Measurements from ENCODE around the gene RABEPK. TPM values are rescaled to one million over a fixed set of nuclear protein-coding genes. Genes with fewer than 3 reads are reported as not detected.

Gene RABEPK
- total and polyA plus RNA-seq, 2 of the 4 experiments (the other 2 are of a cell fraction): 43.9 to 59.7 TPM

- Histone ChIP-seq H3K27me3 (ENCODE audit: control insufficient read depth, insufficient read depth, low read length) (no peaks in the 10 kb centered on the region), H2BK120ac (ENCODE audit: low read depth, low read length) (peak overlapping the region; percentile 88), H3K14ac (replicated peaks; ENCODE audit: low read depth, low read length) (peak overlapping the region; percentile 85), H3K9ac (ENCODE audit: low read depth, low read length) (no peak overlapping the region), H4K20me1 (ENCODE audit: insufficient read depth, low read length) (peaks cover 22% of the 10 kb centered on the region), H4K91ac (ENCODE audit: insufficient read depth, low read depth, low read length) (peak overlapping the region; percentile 80), H3K4me3 (ENCODE audit: insufficient read depth, low read depth, low read length) (no peak overlapping the region), H3K18ac (ENCODE audit: low read depth, low read length) (peak overlapping the region; percentile 11; the same call in 1 of the 2 replicates), H2BK5ac (ENCODE audit: low read depth, low read length, poor library complexity, severe bottlenecking) (peak overlapping the region; percentile 85), H2AFZ (replicated peaks; ENCODE audit: low read length, poor library complexity) (no peak overlapping the region), H4K5ac (ENCODE audit: low read depth, low read length) (no peak overlapping the region), H3K9me1 (ENCODE audit: insufficient read depth, low read length) (no peaks in the 10 kb centered on the region; the same call in 1 of the 2 replicates), H4K8ac (ENCODE audit: low read depth in 2 of 2, low read length in 2 of 2) (peak overlapping the region in 1 of 2 experiments; percentile 83; a peak in 3 of 4 replicates), H2BK20ac (ENCODE audit: low read depth, low read length) (peak overlapping the region; percentile 91), H3K9me3 (ENCODE audit: control insufficient read depth, insufficient read depth, low read length) (no peaks in the 10 kb centered on the region), H3K36me3 (ENCODE audit: control insufficient read depth, insufficient read depth, low read length) (peaks cover 7% of the 10 kb centered on the region), H3K27ac (ENCODE audit: insufficient read depth, low read length) (peak overlapping the region; percentile 82), H3K56ac (ENCODE audit: extremely low read depth, insufficient read depth, low read length) (no peak overlapping the region; the same call in 1 of the 2 replicates), H3K4ac (ENCODE audit: low read depth, low read length) (peak overlapping the region; percentile 95), H2AK9ac (replicated peaks; ENCODE audit: low read depth, low read length, poor library complexity) (no peak overlapping the region), H2AK5ac (ENCODE audit: low read depth, low read length) (peak overlapping the region; percentile 94), H2BK15ac (ENCODE audit: low read depth, low read length) (peak overlapping the region; percentile 79; the same call in 1 of the 3 replicates), H3K4me2 (ENCODE audit: low read depth, low read length) (no peak overlapping the region), H3K23ac (ENCODE audit: low read depth, low read length) (peak overlapping the region; percentile 34; the same call in 1 of the 2 replicates), H3K79me1 (ENCODE audit: low read depth in 1 of 2, low read length in 2 of 2) (peaks cover 4 to 20% of the 10 kb centered on the region in 2 experiments; a peak in 3 of 4 replicates), H3K4me1 (ENCODE audit: control insufficient read depth, insufficient read depth, low read length) (peaks cover 3% of the 10 kb centered on the region; the same call in 1 of the 2 replicates)
- WGBS, 2 experiments (ENCODE audit: extremely low coverage in 2 of 2, insufficient read length in 1 of 2): no CpG with 5 or more reads among the region's 15 CpGs
- in situ Hi-C loops (cut with MboI; ENCODE audit: low sequenced_read_pairs) (no loop called here), dilution Hi-C loops (cut with HindIII; ENCODE audit: low sequenced_read_pairs, unreplicated experiment) (no loop called here), intact Hi-C loops (cut with micrococcal nuclease) (no loop called here)
- TF ChIP-seq ELK1 (IDR thresholded peaks at IDR 0.05; ENCODE audit: borderline replicate concordance, low read depth, low read length) (no peak), BHLHE40 (IDR thresholded peaks at IDR 0.05; ENCODE audit: low read depth, low read length) (no peak), CHD1 (IDR thresholded peaks at IDR 0.05; ENCODE audit: low read depth, low read length) (no peak), POLR2A (IDR thresholded peaks at IDR 0.05; ENCODE audit: low read depth, low read length) (no peak), MAFK (IDR thresholded peaks at IDR 0.05; ENCODE audit: low read depth, low read length) (no peak), NFE2L2 (IDR thresholded peaks at IDR 0.05; ENCODE audit: low read depth, low read length) (no peak), MXI1 (IDR thresholded peaks at IDR 0.05; ENCODE audit: borderline replicate concordance, low read depth, low read length) (no peak), CEBPB (IDR thresholded peaks at IDR 0.05; ENCODE audit: low read depth, low read length) (no peak), RAD21 (IDR thresholded peaks at IDR 0.05; ENCODE audit: low read length) (no peak), SMC3 (IDR thresholded peaks at IDR 0.05; ENCODE audit: low read depth, low read length) (no peak), FOS (IDR thresholded peaks at IDR 0.05; ENCODE audit: low read depth, low read length) (no peak), MAZ (IDR thresholded peaks at IDR 0.05; ENCODE audit: borderline replicate concordance, low read depth, low read length) (no peak), CTCF (conservative IDR thresholded peaks at IDR 0.05; ENCODE audit: low read depth, low read length) (no peak)
- no peak for DNase-seq
- ChIA-PET CTCF (no interaction called here), POLR2A (ENCODE audit: unreplicated experiment) (no interaction called here)
- no peak for ATAC-seq (ENCODE audit: low read depth)
- BruUV-seq (replicated peaks): no TSS peak
Observed at GRCh38 chr9:125243792-125244260, 43.5 kb downstream of the RABEPK start.
